Measurements from ENCODE around the gene SNX20.

SNX20 gene

GRCh38 chr16:50638816-50639670, 42.1 kb downstream of the SNX20 start:
- no peak overlapping the region for H3K27ac ChIP-seq
- TF ChIP-seq ZFX (IDR thresholded peaks at IDR 0.05; ENCODE audit: borderline replicate concordance) (no peak), CTCF (IDR thresholded peaks at IDR 0.05) (no peak)

- TF ChIP-seq ZFX (IDR thresholded peaks at IDR 0.05; ENCODE audit: borderline replicate concordance) = no peak
- TF ChIP-seq CTCF (IDR thresholded peaks at IDR 0.05) = no peak
- H3K27ac ChIP-seq = no peak overlapping the region
These were observed 43.2 kb downstream of the SNX20 start for GRCh38 chr16:50637716-50638602.

GRCh38 chr16:50636753-50637374, 44.2 kb downstream of the SNX20 start:
- TF ChIP-seq ZFX (IDR thresholded peaks at IDR 0.05; ENCODE audit: borderline replicate concordance) (no peak), CTCF (IDR thresholded peaks at IDR 0.05) (no peak)
- no peak overlapping the region for H3K27ac ChIP-seq

- H3K27ac ChIP-seq = no peak overlapping the region
- TF ChIP-seq ZFX (IDR thresholded peaks at IDR 0.05; ENCODE audit: borderline replicate concordance) (no peak), CTCF (IDR thresholded peaks at IDR 0.05) (no peak)
These were observed 45.4 kb downstream of the SNX20 start for GRCh38 chr16:50635505-50636392.

GRCh38 chr16:50634947-50635346, 46.2 kb downstream of the SNX20 start:
- H3K27ac ChIP-seq = no peak overlapping the region
- TF ChIP-seq CTCF (IDR thresholded peaks at IDR 0.05) = no peak
- no peak for TF ChIP-seq ZFX (IDR thresholded peaks at IDR 0.05; ENCODE audit: borderline replicate concordance)

- H3K27ac ChIP-seq = no peak overlapping the region
These were observed 47.0 kb downstream of the SNX20 start for GRCh38 chr16:50634090-50634489.

More at GRCh38 chr16:50634090-50634489, 47.0 kb downstream of the SNX20 start:
- no peak for TF ChIP-seq ZFX (IDR thresholded peaks at IDR 0.05; ENCODE audit: borderline replicate concordance)
- TF ChIP-seq CTCF (IDR thresholded peaks at IDR 0.05) = no peak

Data from 22Rv1 (cell line).